HG02943 (cell line): ENCODE results near the gene PI16.
"Not testable (repeated sequence)": the region's sequence is repeated elsewhere in the genome, so short reads cannot be mapped to it uniquely, and the experiment has no call there.

ENCODE experiments used
- ATAC-seq: cut with Tn5 transposase; IDR thresholded peaks from one replicate; pipeline ENCODE4 v1.9.1; 2021; ENCODE audit warnings: mild to moderate bottlenecking, low read depth, moderate library complexity; ENCODE audit not compliant: unreplicated experiment

The PI16 gene

DNA sequence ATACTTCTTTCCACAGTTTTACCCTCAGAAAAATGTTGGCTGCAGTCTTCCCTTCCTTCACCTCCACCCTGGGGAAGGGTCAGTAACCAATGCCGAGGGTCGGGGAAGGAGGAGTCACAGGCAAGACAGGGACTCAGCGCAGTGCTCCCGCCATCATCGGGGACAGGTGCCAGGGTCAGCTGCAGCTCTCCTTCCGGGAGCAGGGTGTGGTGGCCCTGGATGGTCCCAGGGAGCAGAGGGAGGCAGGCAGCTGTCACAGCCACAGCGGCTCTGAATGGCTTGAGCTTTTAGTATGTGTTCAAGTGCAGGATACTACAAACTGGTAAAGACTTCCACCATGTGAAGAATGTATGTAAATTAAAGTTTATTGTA, 26.0 kb upstream of the PI16 start:
- no peak for ATAC-seq

DNA sequence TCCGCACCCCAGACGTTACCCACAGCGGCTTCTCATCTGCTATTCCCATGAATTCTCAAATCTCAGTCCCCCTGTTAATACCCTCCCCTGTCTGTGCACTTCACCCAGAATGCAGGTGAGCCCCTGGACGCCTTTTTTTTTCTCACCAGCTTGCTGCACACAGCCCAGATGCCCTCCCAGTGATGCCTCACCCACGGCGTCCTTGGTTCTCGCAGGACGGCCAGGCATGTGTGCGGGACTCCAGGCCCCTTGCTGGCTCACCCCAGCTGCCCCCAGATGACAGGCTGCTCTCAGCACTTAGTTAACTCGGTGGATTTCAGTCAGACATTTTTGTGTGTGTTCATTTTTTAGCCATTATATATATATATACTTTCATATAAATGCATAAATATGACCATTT, 25.4 kb upstream of the PI16 start:
- no peak for ATAC-seq

DNA sequence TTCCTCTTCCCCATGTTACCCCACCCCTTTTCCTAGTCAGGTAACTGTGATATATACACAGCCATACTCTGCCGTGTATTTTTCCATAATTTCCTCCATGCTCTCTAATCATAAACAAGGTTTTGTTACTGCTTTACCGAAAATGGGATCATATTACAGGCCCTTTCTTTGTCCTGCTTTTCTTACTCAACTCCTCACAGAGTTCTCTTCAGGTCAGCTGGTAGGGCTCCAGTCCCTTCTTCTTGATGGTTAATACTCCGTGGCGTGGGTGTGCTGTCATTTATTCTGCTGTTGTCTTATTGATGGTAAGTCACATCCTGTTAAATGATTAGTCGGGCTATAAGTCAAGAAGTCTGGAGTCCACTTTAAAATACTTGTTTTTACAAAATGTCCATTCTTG, 24.9 kb upstream of the PI16 start:
- no peak for ATAC-seq

DNA sequence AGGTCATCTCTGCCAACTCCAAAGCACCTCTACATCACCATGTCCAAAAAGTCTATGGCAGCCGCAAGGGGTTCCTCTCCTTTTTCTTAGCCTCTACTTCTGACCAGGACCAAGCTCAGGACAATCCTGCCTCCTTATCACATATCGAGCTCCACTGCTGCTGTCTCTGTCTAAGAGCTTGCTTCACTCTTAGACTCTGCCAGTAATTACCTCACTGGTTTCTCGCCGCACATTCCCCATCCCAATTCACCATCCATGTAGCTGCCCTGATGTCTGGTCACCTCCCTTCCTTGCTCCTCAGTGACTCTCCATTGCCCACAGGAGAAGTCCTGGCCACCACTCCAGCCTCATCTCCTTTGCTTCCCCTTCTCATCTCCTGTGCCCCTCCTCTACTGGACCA, 24.1 kb upstream of the PI16 start:
- no peak for ATAC-seq

DNA sequence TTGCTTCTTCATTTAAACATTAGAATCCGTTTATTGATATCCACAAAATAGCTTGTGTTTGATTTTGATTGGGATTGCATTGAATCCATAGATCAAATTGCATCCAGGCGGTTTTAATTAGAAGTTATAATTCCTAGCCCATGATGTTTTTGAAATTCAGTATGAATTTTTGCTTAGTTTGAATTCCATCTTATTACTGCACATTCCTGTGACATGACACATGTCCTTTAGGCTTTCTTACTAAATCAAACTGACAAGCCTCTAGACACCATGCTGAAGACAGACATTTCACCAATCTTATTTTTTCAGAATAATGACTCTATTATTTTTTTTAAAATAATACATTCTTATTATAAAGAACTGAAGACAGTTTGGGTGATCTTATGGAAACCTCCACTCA, 21.4 kb upstream of the PI16 start:
- ATAC-seq = no peak

DNA sequence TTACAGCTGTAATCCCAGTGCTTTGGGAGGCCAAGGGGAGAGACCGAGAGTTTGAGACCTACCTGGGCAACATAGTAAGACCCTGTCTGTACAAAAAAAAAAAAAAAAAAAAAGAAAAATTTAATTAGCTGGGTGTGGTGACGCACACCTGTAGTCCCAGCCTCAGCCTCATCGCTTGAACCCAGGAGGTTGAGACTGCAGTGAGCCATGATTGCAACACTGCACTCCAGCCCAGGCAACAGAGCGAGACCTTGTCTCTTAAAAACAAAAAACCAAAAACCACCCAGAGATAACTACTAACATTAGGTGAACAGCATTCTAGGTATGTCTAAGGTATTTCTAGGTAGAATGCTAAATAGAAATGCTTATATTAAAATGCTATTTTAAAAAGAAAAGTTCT, 21.0 kb upstream of the PI16 start:
- no peak for ATAC-seq

DNA sequence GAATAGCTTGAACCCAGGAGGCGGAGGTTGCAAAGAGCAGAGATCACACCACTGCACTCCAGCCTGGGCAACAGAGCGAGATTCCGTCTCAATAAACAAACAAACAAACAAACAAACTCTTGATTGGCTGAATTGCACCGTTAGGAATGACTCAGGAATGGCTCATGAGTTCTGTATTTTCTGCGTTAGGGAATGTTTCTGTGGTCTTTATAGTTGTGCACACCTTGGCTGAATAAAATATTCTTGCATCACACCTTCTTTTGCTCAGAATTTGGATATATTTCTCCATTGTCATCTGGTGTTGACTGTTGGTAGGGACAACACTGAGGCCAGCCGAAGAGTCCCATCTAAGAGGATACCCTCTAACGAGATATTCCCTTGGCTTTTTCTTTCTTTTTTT, 19.6 kb upstream of the PI16 start:
- no peak for ATAC-seq

DNA sequence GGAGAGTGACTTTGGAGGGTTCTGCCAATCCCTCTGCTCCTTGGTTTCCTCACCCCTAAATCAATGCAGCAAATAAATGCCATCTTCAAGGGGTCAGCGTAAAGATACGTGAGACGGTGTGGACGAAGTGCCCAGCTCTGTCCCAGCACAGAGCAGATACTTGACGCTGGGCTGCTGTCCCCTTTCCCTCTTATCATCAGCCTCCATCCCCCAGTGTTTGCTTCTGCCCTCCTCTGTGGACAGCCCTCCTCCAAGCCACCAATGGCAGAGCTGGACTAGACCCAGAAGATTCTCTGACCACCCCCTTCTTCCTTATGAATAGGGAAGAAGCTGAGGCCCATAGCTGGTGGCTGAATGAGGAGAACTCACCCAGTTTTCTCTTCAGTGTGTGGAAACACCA, 17.7 kb upstream of the PI16 start:
- no peak for ATAC-seq

DNA sequence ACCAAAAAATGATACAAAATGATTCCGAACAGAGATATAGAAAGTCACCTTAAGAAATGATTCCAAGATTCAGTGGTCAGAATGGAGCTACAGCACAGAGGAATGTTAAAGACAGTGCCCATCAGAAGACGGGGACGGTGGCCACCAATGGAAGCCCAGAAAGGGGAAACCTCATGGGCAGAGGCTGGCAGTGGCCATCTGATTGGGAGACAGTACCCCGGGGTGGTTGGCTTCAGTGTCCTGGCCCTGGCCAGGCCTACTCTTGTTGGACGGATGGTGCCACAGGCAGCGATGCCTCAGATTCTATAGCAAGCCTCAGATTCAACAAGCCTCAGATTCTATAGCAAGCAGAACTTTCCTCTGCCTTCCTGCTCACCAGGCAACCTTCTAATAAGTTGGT, 16.6 kb upstream of the PI16 start:
- no peak for ATAC-seq

DNA sequence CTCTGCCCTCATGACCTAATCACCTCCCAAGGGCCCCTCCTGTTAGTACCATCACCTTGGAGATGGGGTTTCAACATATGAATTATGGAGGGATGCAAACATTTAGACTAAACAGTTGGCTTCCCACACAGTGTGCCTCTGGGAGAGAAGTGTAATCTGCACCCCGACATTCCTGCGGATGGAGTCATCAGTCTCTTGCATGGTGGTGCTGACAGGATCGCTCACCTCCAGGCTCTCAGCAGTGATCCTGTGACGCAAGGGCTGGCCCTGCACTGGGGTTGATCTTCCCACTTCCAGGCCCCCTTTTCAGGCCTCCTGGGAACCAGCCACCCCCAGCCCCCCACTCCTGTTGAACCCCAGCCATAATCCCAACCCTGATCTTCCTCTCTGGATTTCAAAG, 16.0 kb upstream of the PI16 start:
- no peak for ATAC-seq

DNA sequence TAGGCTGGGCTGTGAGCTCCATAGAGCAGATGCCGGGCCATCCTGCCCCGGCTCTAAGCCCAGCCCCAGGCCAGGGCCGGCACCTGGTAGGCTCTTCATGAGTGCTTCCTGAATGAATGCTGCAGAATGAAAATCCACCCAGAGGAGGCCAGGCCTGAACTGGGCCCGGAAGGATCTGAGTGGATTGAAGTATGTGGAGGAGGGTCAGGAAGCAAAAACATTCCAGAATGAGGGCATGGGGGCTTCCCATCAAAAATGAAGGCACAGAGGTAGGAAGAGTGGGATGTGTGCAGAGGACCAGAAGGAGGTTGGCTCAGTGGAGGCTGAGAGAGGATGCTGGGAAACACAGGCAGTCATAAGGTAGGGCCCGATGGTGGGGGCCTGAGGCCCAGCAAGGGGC, 15.5 kb upstream of the PI16 start:
- ATAC-seq = not testable (repeated sequence)

DNA sequence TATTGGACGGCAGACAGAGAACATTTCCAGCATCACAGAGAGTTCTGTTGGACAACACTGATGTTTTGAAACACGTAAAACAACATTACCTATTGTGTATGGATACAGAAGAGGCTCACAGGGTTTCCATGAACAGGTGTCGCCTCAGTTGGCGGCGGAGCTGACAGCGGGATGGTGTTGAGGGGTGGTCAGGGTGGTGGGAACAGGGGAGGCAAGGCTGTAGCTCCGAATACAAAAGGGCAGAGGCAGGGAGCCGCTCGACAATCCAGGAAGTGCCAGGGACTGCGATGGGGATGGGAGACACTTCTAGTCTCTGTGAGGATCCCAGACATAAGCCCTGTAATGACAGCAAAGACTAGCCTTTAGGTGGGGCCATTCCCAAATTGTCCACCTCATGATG, 14.5 kb upstream of the PI16 start:
- no peak for ATAC-seq

DNA sequence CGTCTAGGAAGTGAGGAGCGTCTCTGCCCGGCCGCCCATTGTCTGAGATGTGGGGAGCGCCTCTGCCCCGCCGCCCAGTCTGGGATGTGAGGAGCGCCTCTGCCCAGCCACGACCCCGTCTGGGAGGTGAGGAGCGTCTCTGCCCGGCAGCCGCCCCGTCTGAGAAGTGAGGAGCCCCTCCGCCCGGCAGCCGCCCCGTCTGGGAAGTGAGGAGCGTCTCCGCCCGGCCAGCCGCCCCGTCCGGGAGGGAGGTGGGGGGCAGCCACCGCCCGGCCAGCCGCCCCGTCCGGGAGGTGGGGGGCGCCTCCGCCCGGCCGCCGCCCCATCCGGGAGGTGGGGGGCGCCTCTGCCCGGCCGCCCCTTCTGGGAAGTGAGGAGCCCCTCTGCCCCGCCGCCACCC, 13.0 kb upstream of the PI16 start:
- not testable (repeated sequence) for ATAC-seq

DNA sequence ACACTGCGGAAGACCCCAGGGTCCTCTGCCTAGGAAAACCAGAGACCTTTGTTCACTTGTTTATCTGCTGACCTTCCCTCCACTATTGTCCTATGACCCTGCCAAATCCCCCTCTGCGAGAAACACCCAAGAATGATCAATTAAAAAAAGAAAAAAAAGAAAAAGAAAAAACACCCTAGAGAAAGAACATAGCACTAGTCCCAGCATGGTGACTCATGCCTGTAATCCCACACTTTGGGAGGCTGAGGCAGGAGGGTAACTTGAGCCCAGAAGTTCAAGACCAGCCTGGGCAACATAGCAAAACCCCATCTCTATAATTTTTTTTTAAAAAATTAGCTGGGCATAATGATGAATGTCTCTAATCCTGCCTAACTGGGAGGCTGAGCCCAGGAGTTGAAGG, 12.2 kb upstream of the PI16 start:
- not testable (repeated sequence) for ATAC-seq

DNA sequence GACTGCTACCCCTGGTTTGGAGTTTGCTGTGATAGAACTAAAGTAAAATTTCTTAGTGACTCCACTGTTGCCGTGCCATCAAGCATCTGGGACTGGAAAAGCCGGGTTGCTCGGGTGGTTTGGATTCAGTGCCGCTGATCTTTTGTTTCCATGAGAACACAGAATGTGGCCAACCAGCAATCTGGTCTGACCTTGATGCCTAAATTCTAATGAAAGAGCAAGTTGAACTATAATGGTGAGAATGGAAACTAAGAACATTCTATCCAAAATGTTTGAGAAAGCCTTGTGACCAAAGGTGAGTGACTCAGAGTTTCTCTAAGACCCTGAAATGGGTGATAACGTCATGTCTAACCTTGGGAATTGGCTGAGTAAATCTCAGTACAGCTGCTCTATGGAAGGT, 9.9 kb upstream of the PI16 start:
- ATAC-seq = no peak

DNA sequence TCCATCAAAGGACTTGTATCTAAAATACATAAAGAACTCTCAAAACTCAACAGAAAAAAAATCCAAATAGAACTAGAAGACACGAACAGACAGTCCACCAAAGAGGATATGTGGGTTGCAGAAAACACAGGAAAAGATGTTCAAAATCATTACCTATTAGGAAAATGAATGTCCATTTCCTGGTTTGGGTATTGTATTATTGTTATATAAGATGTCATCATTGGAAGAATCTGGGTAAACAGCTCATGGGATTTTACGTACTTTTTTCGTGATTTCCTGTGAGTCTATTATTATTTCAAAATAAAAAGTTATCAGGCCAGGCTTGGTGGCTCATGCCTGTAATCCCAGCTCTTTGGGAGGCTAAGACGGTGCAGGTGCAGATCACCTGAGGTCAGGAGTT, 9.2 kb upstream of the PI16 start:
- ATAC-seq = no peak

DNA sequence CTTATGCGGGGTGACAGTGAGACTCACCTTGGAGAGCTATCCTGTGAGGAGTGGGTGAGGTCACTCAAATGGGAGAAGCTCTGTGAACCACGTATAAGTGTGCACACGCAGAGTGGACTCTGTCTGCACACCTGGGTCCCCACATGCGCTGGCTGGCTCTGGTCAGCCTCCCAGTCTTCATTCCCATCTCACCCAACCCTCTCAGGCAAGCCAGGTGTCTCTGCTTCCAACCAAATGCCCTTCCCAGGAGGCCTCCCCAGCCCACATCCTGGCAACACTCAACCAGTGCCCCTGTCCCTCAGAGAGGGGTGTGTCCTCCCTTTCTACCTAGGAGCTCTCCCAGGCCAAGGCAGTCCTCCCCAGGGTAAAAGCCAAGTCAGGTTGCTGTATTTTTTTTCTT, 8.0 kb upstream of the PI16 start:
- no peak for ATAC-seq

DNA sequence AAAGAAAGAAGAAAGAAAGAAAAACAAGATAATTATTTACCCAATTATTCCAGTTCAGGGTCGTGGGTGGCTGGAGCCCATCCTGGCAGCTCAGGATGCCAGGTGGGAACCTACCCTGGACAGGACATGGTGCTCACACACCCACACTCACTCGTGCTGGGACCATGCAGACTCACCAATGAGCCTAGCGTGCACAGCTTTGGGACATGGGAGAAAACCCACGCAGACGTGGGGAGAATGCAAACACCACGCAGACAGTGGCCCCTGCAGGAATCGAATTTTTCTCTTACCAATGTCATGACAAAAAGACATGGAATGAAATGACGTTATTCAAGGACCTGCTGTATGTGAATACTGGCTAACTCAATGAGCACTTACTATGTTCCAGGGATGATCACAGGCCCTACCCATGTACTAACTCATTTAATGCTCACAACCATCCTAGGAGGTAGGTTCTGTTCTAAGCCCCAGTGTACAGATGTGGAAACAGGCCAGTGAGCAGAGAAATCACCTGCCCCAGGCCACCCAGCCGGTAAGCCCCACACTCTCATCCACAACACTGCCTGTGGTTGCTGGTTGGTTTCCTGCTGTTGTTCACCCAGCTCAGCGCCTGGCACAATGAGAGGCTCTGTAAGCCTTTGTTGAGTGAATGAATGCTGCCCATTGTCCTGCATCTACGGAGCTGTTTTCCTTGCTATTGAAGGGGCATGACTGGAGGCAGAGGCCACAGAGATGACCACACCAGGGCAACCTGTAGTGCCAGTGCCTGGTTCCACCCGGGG, 6.8 kb upstream of the PI16 start:
- ATAC-seq = no peak

DNA sequence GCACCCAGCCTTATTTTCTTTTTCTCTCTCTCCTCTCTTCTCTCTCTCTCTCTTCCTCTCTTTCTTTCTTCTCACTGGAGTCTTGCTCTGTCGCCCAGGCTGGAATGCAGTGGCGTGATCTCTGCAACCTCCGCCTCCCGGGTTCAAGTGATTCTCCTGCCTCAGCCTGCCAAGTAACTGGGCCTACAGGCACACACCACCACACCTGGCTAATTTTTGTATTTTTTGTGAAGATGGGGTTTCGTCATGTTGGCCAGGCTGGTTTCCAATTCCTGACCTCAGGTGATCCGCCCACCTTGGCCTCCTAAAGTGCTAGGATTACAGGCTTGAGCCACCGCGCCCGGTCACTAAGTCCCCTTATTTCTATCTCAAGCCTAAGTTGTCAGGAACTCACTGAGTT, 5.5 kb upstream of the PI16 start:
- not testable (repeated sequence) for ATAC-seq

DNA sequence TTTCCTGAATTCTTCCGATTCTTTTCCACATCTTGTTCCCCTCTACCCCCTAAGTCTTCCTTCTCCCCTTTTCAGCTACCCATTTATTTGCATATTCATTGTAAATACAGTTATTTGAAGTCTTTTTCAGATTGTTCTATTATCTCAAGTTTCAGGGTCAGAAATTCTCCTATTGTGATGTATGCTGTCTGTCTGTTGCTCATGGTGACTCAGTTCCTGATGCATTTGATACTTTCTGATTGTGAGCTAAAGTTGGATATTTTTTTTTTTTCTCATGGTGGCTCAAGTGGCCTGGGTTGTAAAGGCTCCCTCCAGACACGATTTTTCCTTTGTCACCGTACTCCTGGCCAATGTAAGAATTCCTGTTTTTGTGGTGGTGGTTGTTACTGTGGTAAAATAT, 4.9 kb upstream of the PI16 start:
- no peak for ATAC-seq

DNA sequence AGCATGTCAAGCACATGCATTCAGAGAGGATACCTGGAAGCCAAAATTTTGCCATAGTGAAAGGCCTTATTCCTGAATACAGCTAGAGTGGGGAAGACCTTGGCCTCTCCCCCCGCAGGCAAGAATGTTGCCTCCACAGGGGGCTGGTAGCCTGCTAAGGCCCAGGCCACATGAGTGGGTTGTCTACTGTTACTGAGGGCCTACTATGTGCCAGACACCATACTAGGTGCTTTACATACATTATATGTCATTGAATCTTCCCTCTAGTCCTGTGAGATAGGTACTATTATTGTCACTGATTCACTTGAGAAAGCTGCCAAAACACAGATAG, 642 bp upstream of the PI16 start:
- ATAC-seq = no peak

DNA sequence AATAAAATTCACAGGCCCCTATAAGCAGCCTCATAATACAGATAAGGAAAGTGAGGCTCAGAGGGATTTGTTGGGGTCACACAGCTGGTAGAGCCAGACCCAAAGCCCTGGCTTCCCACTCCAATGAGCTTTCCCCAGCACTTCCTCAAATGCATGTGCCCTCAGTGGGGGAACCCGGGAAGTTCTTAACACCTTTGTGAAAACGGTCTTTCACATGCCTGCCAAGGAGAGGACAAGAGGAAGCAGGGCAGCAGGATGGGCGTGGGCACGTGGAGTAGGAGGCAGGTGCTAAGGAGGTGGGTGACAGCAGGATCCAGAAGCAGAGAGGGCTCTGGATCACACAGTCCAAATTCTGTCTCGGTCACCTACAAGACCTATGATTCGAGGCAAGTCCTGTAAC, 598 bp downstream of the PI16 start:
- no peak for ATAC-seq
